OCI-LY3 (cell line): Measurements from ENCODE around the gene TTPAL.

Experiments
- H2AFZ ChIP-seq: fragments of 200-600, 300-600 bp; shearing (Covaris generic); 2 replicates; pipeline ENCODE4 v1.6.0; 2014; ENCODE audit warnings: antibody characterized with exemption, low read depth, low read length
- H3K27ac ChIP-seq: fragments of 200-600, 300-600 bp; sonication (generic); 2 replicates; pipeline ENCODE4 v1.5.1; 2014; ENCODE audit warnings: mild to moderate bottlenecking, low read length, moderate library complexity, mixed read lengths
- H3K27me3 ChIP-seq: fragments of 200-600, 300-600 bp; sonication (generic); 2 replicates; pipeline ENCODE4 v1.6.1; 2014; ENCODE audit warnings: low read depth, low read length, mixed read lengths
- H3K36me3 ChIP-seq: fragments of 200-600, 300-600 bp; sonication (generic); replicated peaks from 2 replicates; pipeline ENCODE3; 2014; ENCODE audit warnings: low read depth, low read length, mixed read lengths
- H3K4me1 ChIP-seq: fragments of 300-600, 200-600 bp; sonication (generic); 2 replicates; pipeline ENCODE4 v1.6.1; 2014; ENCODE audit warnings: low read length, mixed read lengths
- H3K4me2 ChIP-seq: fragments of 200-600, 300-600 bp; sonication (generic); 2 replicates; pipeline ENCODE4 v1.6.1; 2014; ENCODE audit warnings: low read length, mixed read lengths
- H3K4me3 ChIP-seq: fragments of 300-600, 200-600 bp; sonication (generic); 2 replicates; pipeline ENCODE4 v1.5.1; 2014; ENCODE audit warnings: antibody characterized with exemption, mild to moderate bottlenecking, low read length, moderate library complexity
- H3K79me2 ChIP-seq: fragments of 300-600, 200-600 bp; shearing (Covaris generic); 2 replicates; pipeline ENCODE4 v1.6.1; 2014; ENCODE audit warnings: mild to moderate bottlenecking, low read length, mixed read lengths
- H3K9ac ChIP-seq: fragments of 300-600, 200-600 bp; shearing (Covaris generic); 2 replicates; pipeline ENCODE4 v1.6.0; 2014; ENCODE audit warnings: mild to moderate bottlenecking, low read length, moderate library complexity
- H3K9me3 ChIP-seq: fragments of 200-600, 300-600 bp; shearing (Covaris generic); 2 replicates; pipeline ENCODE4 v1.6.1; 2014; ENCODE audit warnings: low read length, mixed read lengths; ENCODE audit not compliant: insufficient read depth
- H4K20me1 ChIP-seq: fragments of 200-600, 300-600 bp; sonication (generic); 2 replicates; pipeline ENCODE4 v1.6.1; 2016; ENCODE audit warnings: low read length, mixed read lengths; ENCODE audit not compliant: insufficient read depth
- EZH2phosphoT487 ChIP-seq: fragments of 200-600 bp; shearing (Covaris generic); IDR thresholded peaks from 2 replicates; pipeline ENCODE4 v1.6.1; 2018; ENCODE audit warnings: antibody characterized with exemption, mixed run types, low read depth
- TF ChIP-seq, protein P1 (sequence below): fragments of 200-600, 300-600 bp; sonication (generic); IDR thresholded peaks from 2 replicates; pipeline ENCODE4 v1.5.1; 2014; ENCODE audit warnings: antibody characterized with exemption, low read length, low read depth

Gene TTPAL

DNA sequence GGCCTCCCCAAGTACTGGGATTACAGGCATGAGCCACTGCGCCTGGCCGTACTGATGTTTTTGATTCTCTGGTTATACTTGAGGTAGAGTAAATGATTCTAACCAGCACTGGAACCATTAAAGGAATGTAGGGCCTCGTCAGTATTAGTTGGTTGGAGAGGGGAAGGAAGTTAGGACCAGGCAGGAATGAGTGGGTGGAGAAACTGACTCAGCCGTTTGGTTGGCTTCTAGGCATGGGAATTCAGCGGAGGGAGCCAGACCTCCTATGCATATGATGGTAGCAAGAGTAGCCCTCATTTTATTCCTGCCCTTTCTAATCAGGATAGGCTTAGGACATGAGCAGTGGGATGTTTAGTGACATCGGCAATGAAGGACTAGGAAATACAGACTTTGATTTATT is 65.2 kb downstream of the TTPAL start:
- TF ChIP-seq, protein P1, sequence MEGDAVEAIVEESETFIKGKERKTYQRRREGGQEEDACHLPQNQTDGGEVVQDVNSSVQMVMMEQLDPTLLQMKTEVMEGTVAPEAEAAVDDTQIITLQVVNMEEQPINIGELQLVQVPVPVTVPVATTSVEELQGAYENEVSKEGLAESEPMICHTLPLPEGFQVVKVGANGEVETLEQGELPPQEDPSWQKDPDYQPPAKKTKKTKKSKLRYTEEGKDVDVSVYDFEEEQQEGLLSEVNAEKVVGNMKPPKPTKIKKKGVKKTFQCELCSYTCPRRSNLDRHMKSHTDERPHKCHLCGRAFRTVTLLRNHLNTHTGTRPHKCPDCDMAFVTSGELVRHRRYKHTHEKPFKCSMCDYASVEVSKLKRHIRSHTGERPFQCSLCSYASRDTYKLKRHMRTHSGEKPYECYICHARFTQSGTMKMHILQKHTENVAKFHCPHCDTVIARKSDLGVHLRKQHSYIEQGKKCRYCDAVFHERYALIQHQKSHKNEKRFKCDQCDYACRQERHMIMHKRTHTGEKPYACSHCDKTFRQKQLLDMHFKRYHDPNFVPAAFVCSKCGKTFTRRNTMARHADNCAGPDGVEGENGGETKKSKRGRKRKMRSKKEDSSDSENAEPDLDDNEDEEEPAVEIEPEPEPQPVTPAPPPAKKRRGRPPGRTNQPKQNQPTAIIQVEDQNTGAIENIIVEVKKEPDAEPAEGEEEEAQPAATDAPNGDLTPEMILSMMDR = no peak
- Histone ChIP-seq H3K4me3 (no peak overlapping the region), H3K4me2 (no peak overlapping the region), H2AFZ (no peak overlapping the region), H3K9me3 (no peaks in the 10 kb centered on the region), H4K20me1 (no peaks in the 10 kb centered on the region), H3K9ac (no peak overlapping the region), H3K27ac (no peak overlapping the region), H3K27me3 (no peaks in the 10 kb centered on the region), H3K36me3 (no peaks in the 10 kb centered on the region), H3K79me2 (0 out of 2 replicates have a peak, but pooled peaks cover 3% of the 10 kb centered on the region), H3K4me1 (peaks cover 4% of the 10 kb centered on the region; the same call in 1 of the 2 replicates)

DNA sequence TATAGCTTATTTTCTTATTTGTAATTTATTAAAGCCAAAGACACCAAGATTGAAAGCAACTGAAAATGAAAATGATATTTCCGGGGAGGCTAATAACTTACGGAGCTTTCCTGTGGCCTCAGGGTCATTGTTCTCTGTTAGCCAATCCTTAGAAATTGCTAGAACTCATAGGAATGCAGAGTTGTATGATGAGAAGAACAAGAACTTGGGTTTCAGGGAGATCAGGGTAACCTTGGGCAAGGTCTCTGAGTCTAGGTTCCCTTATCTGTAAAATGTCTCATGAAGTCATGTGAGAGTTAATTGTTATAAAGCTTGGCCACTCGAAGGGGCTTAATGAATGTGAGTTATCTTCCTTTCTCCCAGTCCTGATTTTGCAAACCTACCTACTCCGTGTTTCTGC is 66.3 kb downstream of the TTPAL start:
- Histone ChIP-seq H3K9me3 (no peaks in the 10 kb centered on the region), H3K27ac (no peak overlapping the region), H3K4me2 (peak overlapping the region; percentile 16; the same call in 1 of the 2 replicates), H2AFZ (no peak overlapping the region), H3K36me3 (no peaks in the 10 kb centered on the region), H3K4me3 (no peak overlapping the region), H3K79me2 (0 out of 2 replicates have a peak, but pooled peaks cover 3% of the 10 kb centered on the region), H3K4me1 (0 out of 2 replicates have a peak, but pooled peaks cover 4% of the 10 kb centered on the region), H3K9ac (no peak overlapping the region), H3K27me3 (no peaks in the 10 kb centered on the region), H4K20me1 (no peaks in the 10 kb centered on the region)
- no peak for TF ChIP-seq EZH2phosphoT487
- TF ChIP-seq, protein P1 = no peak

DNA sequence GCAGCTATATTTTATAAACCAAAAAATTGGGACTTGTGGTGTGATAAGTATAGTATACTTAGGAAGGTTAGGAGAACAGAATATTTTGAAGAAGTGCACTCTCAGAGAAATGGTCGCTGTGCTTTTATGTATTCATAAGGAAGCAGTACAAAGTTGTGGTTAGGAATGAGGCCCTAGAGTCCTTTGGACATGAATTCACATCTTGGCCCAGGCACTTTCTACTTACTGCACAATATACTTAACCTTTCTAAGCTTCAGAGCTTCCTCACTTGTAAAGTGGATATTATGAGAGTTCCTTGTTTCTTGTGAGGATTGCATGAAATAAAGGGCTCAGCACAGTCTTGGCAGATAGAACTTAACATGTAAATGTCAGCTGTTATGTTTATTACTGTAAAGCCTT is 67.2 kb downstream of the TTPAL start:
- no peaks in the 10 kb centered on the region for H4K20me1 ChIP-seq
- H3K36me3 ChIP-seq = no peaks in the 10 kb centered on the region
- no peak overlapping the region for H3K4me2 ChIP-seq
- H2AFZ ChIP-seq = no peak overlapping the region
- H3K4me3 ChIP-seq = no peak overlapping the region
- H3K27ac ChIP-seq = no peak overlapping the region
- no peaks in the 10 kb centered on the region for H3K27me3 ChIP-seq
- TF ChIP-seq EZH2phosphoT487 = no peak
- TF ChIP-seq, protein P1 = no peak
- 0 out of 2 replicates have a peak, but pooled peaks cover 3% of the 10 kb centered on the region for H3K79me2 ChIP-seq
- no peaks in the 10 kb centered on the region for H3K9me3 ChIP-seq
- 0 out of 2 replicates have a peak, but pooled peaks cover 4% of the 10 kb centered on the region for H3K4me1 ChIP-seq
- H3K9ac ChIP-seq = no peak overlapping the region

DNA sequence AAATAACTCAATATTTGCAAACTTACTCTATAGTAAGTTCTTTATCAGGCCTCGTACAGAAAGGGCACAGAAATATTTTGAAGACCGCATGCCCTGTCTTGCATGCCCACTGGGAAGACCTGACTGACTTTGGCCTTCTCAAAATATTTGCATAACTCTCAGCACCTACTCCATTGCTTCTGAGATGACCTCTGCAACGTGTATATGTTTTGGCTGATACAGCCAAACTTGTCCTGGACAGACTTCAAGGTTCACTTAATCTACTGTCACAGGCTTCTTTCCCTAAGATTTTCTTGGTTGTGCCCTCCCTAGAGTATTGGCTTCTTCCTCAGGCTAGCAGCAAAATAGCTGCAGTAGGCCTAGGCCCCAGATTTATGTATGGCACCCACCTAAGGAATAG is 67.7 kb downstream of the TTPAL start:
- 0 out of 2 replicates have a peak, but pooled peaks cover 4% of the 10 kb centered on the region for H3K4me1 ChIP-seq
- TF ChIP-seq, protein P1 = no peak
- no peak for TF ChIP-seq EZH2phosphoT487
- H3K9me3 ChIP-seq = no peaks in the 10 kb centered on the region
- H3K27me3 ChIP-seq = no peaks in the 10 kb centered on the region
- no peak overlapping the region for H3K4me3 ChIP-seq
- H3K9ac ChIP-seq = no peak overlapping the region
- no peak overlapping the region for H2AFZ ChIP-seq
- no peak overlapping the region for H3K4me2 ChIP-seq
- H4K20me1 ChIP-seq = no peaks in the 10 kb centered on the region
- H3K79me2 ChIP-seq = 0 out of 2 replicates have a peak, but pooled peaks cover 3% of the 10 kb centered on the region
- H3K27ac ChIP-seq = no peak overlapping the region
- no peaks in the 10 kb centered on the region for H3K36me3 ChIP-seq
